ENCODE measurements around the gene NFX1. TPM values are rescaled to one million over a fixed set of nuclear protein-coding genes. Genes with fewer than 3 reads are reported as not detected.
"Not testable (repeated sequence)": the region's sequence is repeated elsewhere in the genome, so short reads cannot be mapped to it uniquely, and the experiment has no call there.

Gene NFX1
- total and polyA plus RNA-seq, 2 donors (not counting 1 experiment from before 2014, with no cell fraction given), result 67.6 to 76.3 TPM

DNA sequence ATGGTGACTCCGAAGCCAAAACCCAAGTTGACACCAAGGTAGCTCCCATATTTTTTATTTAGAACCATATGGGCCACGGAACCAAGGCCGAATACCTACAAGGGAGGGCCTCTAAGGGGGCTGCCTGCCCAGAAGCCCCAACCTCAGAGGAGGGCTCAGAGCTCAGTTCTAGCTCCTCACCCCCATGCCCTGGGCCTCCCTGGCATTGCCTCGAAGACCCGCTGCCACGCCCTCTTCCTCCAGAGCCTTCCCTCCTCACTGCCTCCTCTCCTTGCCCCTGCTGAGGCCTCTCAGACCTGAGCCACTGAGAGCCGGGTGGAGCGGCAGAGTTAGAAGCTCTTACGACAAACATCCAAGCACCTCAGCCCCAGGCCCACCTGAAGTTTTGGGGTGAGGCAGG lies 96.7 kb downstream of the NFX1 start:
- ATAC-seq (ENCODE audit: low read depth); H3K4me3 Mint-ChIP-seq; H3K4me3 ChIP-seq (ENCODE audit: control extremely low read depth in 1 of 5, extremely low read depth in 1 of 5, insufficient read depth in 1 of 5, low read depth in 2 of 5, low read length in 4 of 5); H3K4me1 Mint-ChIP-seq; H4K20me1 ChIP-seq (ENCODE audit: control insufficient read depth, insufficient read depth, low read length, poor library complexity, severe bottlenecking); POLR2A ChIA-PET; H3K9ac ChIP-seq (ENCODE audit: low read length); H3K4me2 ChIP-seq (replicated peaks; ENCODE audit: low read depth, low read length, poor library complexity, severe bottlenecking); H3K4me1 ChIP-seq (ENCODE audit: control insufficient read depth in 2 of 2, insufficient read depth in 2 of 2, low read length in 2 of 2); DNase-seq; H3K27ac ChIP-seq (ENCODE audit: low read length in 2 of 2); intact Hi-C loops (cut with micrococcal nuclease); H3K36me3 ChIP-seq (replicated peaks in 1 of 2; ENCODE audit: control extremely low read depth in 1 of 2, control insufficient read depth in 1 of 2, extremely low read depth in 1 of 2, insufficient read depth in 2 of 2, low read length in 1 of 2); H3K79me2 ChIP-seq (ENCODE audit: control insufficient read depth, insufficient read depth, low read length); H3K27ac Mint-ChIP-seq; H3K9me3 ChIP-seq (ENCODE audit: control extremely low read depth in 1 of 3, control insufficient read depth in 2 of 3, insufficient read depth in 1 of 3, low read length in 2 of 3); H3K9me3 Mint-ChIP-seq (ENCODE audit: insufficient read depth); H3K27me3 ChIP-seq (replicated peaks in 1 of 4; ENCODE audit: control extremely low read depth in 1 of 4, control insufficient read depth in 3 of 4, insufficient read depth in 4 of 4, low read length in 3 of 4); H2AFZ ChIP-seq (ENCODE audit: insufficient read depth, low read depth, low read length, poor library complexity, severe bottlenecking): not testable (repeated sequence)
- H3K27me3 Mint-ChIP-seq, result peaks cover 10% of the 10 kb centered on the region
- WGBS (ENCODE audit: insufficient coverage), result no CpG with 5 or more reads among the region's 9 CpGs
- CTCF ChIA-PET, result interaction anchor here (0.6 kb wide), 1 partner anchor 17 kb away, joined by 3 read pairs; no protein-coding TSS in a partner anchor

DNA sequence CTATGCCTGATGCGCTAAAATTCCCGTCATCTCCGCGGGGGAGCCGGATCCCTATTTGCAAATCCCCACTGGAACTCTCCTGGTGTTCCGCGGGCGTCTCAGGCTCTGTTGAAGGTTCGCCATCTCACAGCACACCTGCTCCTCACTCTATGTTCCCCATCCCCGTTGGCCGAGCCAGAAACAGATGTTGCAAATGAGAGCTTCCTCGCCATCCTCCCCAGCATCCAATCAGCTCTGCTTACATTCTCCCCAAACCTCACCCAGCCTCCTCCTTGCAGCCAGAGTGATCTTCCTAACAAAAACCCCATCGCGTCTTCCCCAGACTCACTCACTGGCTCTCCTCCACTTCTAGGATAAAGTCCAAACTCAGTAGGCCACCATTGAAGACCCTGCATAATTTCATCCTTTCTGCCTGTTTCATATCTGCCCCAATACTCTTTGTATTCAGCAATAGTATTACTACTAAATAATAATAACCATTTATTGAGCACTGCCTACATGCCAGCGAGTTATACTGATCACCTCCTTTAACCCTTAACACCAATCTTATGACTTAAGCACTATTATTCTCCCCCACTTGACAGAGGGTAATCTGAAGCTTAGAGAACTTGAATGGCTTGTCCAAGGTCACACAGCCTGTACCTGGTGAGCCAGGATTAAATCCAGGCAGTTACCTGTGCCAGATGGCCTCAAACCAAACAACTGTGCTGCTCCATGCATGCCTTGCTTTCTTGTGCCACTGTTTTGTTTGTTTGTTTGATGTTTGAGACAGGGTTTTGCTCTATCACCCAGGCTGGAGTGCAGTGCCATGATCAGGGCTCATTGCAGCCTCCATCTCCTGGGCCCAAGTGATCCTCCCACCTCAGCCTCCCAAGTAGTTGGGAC lies 98.0 kb downstream of the NFX1 start:
- 93% methylated on average over 14 of the region's 15 CpGs for WGBS (ENCODE audit: insufficient coverage)
- intact Hi-C loops (cut with micrococcal nuclease), result no loop called here

DNA sequence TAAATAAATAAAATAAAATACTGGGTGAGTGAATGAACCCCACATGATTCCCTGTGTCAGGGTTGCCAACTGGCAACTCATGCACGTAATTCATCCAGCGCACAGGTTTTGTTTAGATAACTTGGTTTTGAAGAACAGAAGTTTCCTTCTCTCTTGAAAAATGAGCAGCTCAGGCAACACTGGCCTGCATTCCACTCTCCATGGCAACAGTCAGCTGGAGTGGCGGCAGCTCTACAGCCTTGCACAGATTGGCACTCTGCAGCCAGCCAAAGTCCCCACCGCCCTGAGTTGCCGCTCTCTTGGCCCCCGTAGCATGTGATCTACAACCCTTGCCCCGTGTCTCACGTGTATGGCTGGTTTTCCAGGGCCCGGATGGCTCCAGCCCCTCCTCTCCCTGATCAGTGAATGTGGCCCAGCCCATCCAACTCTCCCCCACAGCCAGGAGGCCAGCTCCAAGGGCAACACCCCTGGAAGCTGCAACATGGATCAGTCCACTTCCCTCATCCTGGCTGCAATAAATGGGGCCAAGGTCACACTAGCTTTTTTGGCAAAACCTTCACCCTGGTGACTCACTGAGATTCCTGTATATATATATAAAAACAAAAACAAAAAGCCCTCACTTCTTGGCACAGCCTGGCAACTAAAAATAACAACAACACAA lies 100.9 kb downstream of the NFX1 start:
- H3K79me2 ChIP-seq (ENCODE audit: control insufficient read depth, insufficient read depth, low read length); H2AFZ ChIP-seq (ENCODE audit: insufficient read depth, low read depth, low read length, poor library complexity, severe bottlenecking); DNase-seq; H3K9ac ChIP-seq (ENCODE audit: low read length); H3K4me1 Mint-ChIP-seq; H3K27ac Mint-ChIP-seq; H3K9me3 Mint-ChIP-seq (ENCODE audit: insufficient read depth); ATAC-seq (ENCODE audit: low read depth); H3K9me3 ChIP-seq (ENCODE audit: control extremely low read depth in 1 of 3, control insufficient read depth in 2 of 3, insufficient read depth in 1 of 3, low read length in 2 of 3); POLR2A ChIA-PET; H3K36me3 ChIP-seq (replicated peaks in 1 of 2; ENCODE audit: control extremely low read depth in 1 of 2, control insufficient read depth in 1 of 2, extremely low read depth in 1 of 2, insufficient read depth in 2 of 2, low read length in 1 of 2); H4K20me1 ChIP-seq (ENCODE audit: control insufficient read depth, insufficient read depth, low read length, poor library complexity, severe bottlenecking); H3K4me3 ChIP-seq (ENCODE audit: control extremely low read depth in 1 of 5, extremely low read depth in 1 of 5, insufficient read depth in 1 of 5, low read depth in 2 of 5, low read length in 4 of 5); CTCF ChIA-PET; H3K4me1 ChIP-seq (ENCODE audit: control insufficient read depth in 2 of 2, insufficient read depth in 2 of 2, low read length in 2 of 2); H3K4me3 Mint-ChIP-seq; H3K27ac ChIP-seq (ENCODE audit: low read length in 2 of 2); intact Hi-C loops (cut with micrococcal nuclease); H3K4me2 ChIP-seq (replicated peaks; ENCODE audit: low read depth, low read length, poor library complexity, severe bottlenecking); H3K27me3 ChIP-seq (replicated peaks in 1 of 4; ENCODE audit: control extremely low read depth in 1 of 4, control insufficient read depth in 3 of 4, insufficient read depth in 4 of 4, low read length in 3 of 4): not testable (repeated sequence)
- H3K27me3 Mint-ChIP-seq, result peaks cover 17% of the 10 kb centered on the region
- WGBS (ENCODE audit: insufficient coverage), result 92% methylated on average over 2 of the region's 9 CpGs

More for the DNA sequence above, 98.0 kb downstream of the NFX1 start:
- Histone ChIP-seq H2AFZ (ENCODE audit: insufficient read depth, low read depth, low read length, poor library complexity, severe bottlenecking) (no peak overlapping the region), H3K9me3 (ENCODE audit: control extremely low read depth in 1 of 3, control insufficient read depth in 2 of 3, insufficient read depth in 1 of 3, low read length in 2 of 3) (no peaks in the 10 kb centered on the region), H4K20me1 (ENCODE audit: control insufficient read depth, insufficient read depth, low read length, poor library complexity, severe bottlenecking) (no peaks in the 10 kb centered on the region), H3K4me3 (ENCODE audit: control extremely low read depth in 1 of 5, extremely low read depth in 1 of 5, insufficient read depth in 1 of 5, low read depth in 2 of 5, low read length in 4 of 5) (no peak overlapping the region), H3K79me2 (ENCODE audit: control insufficient read depth, insufficient read depth, low read length) (no peaks in the 10 kb centered on the region), H3K9ac (ENCODE audit: low read length) (no peak overlapping the region), H3K27me3 (replicated peaks in 1 of 4; ENCODE audit: control extremely low read depth in 1 of 4, control insufficient read depth in 3 of 4, insufficient read depth in 4 of 4, low read length in 3 of 4) (no peaks in the 10 kb centered on the region), H3K27ac (ENCODE audit: low read length in 2 of 2) (no peak overlapping the region), H3K4me1 (ENCODE audit: control insufficient read depth in 2 of 2, insufficient read depth in 2 of 2, low read length in 2 of 2) (no peaks in the 10 kb centered on the region), H3K36me3 (replicated peaks in 1 of 2; ENCODE audit: control extremely low read depth in 1 of 2, control insufficient read depth in 1 of 2, extremely low read depth in 1 of 2, insufficient read depth in 2 of 2, low read length in 1 of 2) (no peaks in the 10 kb centered on the region), H3K4me2 (replicated peaks; ENCODE audit: low read depth, low read length, poor library complexity, severe bottlenecking) (no peak overlapping the region)
- ATAC-seq (ENCODE audit: low read depth) (no peak), DNase-seq (no peak)
- H3K27ac Mint-ChIP-seq, result no peak overlapping the region
- ChIA-PET CTCF (no interaction called here), POLR2A (no interaction called here)
- no peaks in the 10 kb centered on the region for H3K9me3 Mint-ChIP-seq (ENCODE audit: insufficient read depth)
- H3K27me3 Mint-ChIP-seq, result peaks cover 10% of the 10 kb centered on the region
- TF ChIP-seq EZH2 (IDR thresholded peaks at IDR 0.05; ENCODE audit: borderline replicate concordance, insufficient read depth, low read depth, low read length, poor library complexity, severe bottlenecking), result no peak
- TF ChIP-seq, protein P1, sequence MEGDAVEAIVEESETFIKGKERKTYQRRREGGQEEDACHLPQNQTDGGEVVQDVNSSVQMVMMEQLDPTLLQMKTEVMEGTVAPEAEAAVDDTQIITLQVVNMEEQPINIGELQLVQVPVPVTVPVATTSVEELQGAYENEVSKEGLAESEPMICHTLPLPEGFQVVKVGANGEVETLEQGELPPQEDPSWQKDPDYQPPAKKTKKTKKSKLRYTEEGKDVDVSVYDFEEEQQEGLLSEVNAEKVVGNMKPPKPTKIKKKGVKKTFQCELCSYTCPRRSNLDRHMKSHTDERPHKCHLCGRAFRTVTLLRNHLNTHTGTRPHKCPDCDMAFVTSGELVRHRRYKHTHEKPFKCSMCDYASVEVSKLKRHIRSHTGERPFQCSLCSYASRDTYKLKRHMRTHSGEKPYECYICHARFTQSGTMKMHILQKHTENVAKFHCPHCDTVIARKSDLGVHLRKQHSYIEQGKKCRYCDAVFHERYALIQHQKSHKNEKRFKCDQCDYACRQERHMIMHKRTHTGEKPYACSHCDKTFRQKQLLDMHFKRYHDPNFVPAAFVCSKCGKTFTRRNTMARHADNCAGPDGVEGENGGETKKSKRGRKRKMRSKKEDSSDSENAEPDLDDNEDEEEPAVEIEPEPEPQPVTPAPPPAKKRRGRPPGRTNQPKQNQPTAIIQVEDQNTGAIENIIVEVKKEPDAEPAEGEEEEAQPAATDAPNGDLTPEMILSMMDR (IDR thresholded peaks at IDR 0.05), result no peak
- H3K4me3 Mint-ChIP-seq, result no peak overlapping the region
- no peaks in the 10 kb centered on the region for H3K4me1 Mint-ChIP-seq
